ENCODE data around the gene DPEP3. TPM values are rescaled to one million over a fixed set of nuclear protein-coding genes. Genes with fewer than 3 reads are reported as not detected.
A peak's percentile ranks its signal among the peaks of the same experiment; 100 is the strongest.

The DPEP3 gene
- total RNA-seq, 4 donors from 2014 or later = 0.11 to 0.40 TPM; not detected in 2

DNA sequence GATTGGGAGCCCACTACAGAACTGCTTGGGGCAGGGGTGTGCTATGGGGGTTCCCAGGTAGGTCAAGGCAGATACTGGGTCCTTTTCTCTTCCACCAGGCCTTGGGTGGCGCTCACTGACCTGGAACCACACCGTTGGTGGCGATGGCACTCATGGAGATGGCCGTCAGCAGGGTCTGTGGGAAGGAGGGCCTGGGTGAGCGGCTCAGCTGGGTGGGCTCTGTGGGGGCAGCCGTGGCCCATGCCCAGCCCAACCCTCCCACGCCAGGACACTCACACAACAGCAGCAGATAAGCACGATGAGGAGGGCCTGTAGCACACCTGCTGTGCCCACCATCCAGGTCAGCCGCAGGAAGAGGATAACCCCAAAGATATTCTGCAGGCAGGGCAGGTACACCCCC lies 22.7 kb downstream of the DPEP3 start:
- intact Hi-C loops (cut with DNase I) = no loop called here
- no peak overlapping the region for H3K4me3 ChIP-seq (replicated peaks in 1 of 3)
- TF ChIP-seq, protein P1, sequence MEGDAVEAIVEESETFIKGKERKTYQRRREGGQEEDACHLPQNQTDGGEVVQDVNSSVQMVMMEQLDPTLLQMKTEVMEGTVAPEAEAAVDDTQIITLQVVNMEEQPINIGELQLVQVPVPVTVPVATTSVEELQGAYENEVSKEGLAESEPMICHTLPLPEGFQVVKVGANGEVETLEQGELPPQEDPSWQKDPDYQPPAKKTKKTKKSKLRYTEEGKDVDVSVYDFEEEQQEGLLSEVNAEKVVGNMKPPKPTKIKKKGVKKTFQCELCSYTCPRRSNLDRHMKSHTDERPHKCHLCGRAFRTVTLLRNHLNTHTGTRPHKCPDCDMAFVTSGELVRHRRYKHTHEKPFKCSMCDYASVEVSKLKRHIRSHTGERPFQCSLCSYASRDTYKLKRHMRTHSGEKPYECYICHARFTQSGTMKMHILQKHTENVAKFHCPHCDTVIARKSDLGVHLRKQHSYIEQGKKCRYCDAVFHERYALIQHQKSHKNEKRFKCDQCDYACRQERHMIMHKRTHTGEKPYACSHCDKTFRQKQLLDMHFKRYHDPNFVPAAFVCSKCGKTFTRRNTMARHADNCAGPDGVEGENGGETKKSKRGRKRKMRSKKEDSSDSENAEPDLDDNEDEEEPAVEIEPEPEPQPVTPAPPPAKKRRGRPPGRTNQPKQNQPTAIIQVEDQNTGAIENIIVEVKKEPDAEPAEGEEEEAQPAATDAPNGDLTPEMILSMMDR (IDR thresholded peaks at IDR 0.05) = no peak
- TF ChIP-seq POLR2A (IDR thresholded peaks at IDR 0.05) = no peak
- H3K27ac ChIP-seq = no peak overlapping the region
- no peaks in the 10 kb centered on the region for H3K27me3 ChIP-seq
- H3K4me1 ChIP-seq = peaks cover 18 to 36% of the 10 kb centered on the region in 2 donors
- DNase-seq = no peak
- H3K36me3 ChIP-seq = peaks cover 33 to 42% of the 10 kb centered on the region in 2 donors
- H3K9me3 ChIP-seq = no peaks in the 10 kb centered on the region
- WGBS, 2 donors = 98 to 100% methylated on average over 5 to 9 of the region's 9 CpGs

DNA sequence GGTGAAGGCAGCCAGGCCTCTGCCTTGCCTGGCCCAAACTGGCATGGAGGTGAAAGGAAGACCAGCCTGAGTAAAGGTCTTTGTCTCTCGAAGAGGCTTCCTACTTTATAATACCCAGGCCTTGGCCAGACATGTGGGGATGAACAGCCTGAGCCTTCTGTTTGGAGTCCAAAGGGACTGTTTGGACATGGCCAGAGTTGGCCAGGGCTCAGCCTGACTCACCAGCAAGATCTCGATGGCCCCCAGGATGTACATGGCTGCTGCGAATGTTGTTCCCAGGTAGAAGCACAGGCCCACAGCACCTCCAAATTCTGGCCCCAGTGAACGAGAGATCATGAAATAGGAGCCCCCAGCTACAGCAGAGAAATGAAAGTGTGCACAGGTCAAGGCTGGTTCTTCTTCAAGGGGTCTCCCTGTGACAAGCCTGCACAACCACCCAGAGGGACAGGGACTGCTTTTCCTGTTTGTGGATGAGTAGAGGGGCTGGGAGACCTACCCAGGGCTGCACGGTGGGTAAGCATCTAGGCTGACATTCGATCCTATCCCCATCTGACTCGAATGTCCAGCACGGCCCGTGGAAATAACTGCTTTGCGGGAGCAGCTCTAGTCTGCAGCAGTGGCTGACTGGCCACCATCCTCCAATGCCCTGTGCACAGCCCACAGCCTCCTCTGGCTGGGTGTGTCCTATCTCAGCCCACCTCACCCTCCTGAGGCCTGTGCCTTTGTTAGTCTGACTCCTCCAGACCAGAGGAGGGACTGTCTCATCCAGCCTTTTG lies 25.7 kb downstream of the DPEP3 start:
- no peaks in the 10 kb centered on the region for H3K27me3 ChIP-seq
- TF ChIP-seq POLR2A (IDR thresholded peaks at IDR 0.05) = no peak
- TF ChIP-seq, protein P1 (IDR thresholded peaks at IDR 0.05) = no peak
- H3K4me1 ChIP-seq = peaks cover 0 to 14% of the 10 kb centered on the region in 2 donors
- peaks cover 42 to 51% of the 10 kb centered on the region in 2 donors for H3K36me3 ChIP-seq
- H3K9me3 ChIP-seq = no peaks in the 10 kb centered on the region
- 87 to 89% methylated on average over 6 to 9 of the region's 10 CpGs for WGBS, 2 donors
- no peak overlapping the region for H3K4me3 ChIP-seq (replicated peaks in 1 of 3)
- no peak overlapping the region for H3K27ac ChIP-seq
- DNase-seq = no peak
- intact Hi-C loops (cut with DNase I) = no loop called here

DNA sequence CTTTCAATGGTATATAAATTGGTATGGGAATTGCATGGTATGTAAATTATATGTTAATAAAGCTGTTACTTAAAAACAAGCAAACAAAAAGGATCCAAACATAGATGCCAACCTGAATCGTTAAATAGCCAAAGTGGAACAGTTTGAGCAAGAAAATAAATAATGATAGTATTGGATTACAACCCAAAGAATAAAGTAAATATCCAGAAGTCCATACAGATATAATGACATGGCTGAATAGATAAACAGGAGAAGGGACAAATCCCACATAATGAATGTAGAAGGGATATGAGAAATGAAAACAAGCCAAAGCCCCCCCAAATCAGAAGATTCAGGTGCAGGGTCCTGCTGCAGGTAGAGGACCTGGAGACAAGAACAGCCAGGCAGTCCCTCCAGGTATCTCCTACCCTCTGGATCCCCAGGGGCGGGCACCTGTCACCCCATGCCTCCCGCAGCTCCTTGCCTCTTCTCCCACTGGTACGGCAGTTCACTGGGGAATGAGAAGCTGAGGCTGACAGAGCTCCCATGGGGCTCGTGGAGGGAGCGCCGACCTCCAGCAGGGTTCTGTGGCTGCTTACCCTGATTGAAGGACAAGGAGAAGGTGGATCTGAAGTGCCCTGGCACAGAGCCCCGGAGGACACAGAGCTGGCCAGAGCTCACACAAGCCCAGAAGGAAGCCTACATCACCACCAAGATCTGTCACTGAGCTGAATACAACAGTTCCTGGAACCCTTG lies 26.5 kb downstream of the DPEP3 start:
- Histone ChIP-seq H3K36me3 (peaks cover 49 to 55% of the 10 kb centered on the region in 2 donors), H3K27me3 (no peaks in the 10 kb centered on the region), H3K27ac (no peak overlapping the region), H3K4me3 (replicated peaks in 1 of 3) (no peak overlapping the region), H3K4me1 (peaks cover 0 to 6% of the 10 kb centered on the region in 2 donors), H3K9me3 (no peaks in the 10 kb centered on the region)
- DNase-seq = peak in 1 of 2 donors; percentile 31
- TF ChIP-seq POLR2A (IDR thresholded peaks at IDR 0.05) = no peak
- TF ChIP-seq, protein P1 (IDR thresholded peaks at IDR 0.05) = no peak
- WGBS, 2 donors = 84 to 85% methylated on average over 7 to 8 of the region's 8 CpGs
- intact Hi-C loops (cut with DNase I) = no loop called here

DNA sequence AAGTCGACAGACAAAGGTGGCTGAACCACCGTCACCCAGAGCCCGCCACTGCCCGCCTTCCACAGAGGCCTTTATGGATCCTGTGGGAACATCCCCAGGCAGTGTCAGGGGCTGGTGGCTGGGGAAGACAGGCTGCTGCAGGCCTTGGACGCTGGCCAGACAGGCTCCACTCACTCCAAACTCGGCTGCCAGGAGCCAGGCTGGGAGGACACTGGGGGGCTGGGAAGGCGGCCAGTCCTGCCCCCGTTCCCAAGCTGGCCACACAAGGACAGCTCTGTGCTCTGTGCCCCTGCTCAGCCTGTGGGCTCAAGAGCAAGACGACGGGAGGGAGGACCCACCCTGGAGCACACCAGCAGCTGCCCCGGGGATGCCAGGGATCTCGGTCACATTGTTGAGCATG lies 28.8 kb downstream of the DPEP3 start:
- intact Hi-C loops (cut with DNase I) = no loop called here
- no peak overlapping the region for H3K4me3 ChIP-seq (replicated peaks in 1 of 3)
- no peak for TF ChIP-seq POLR2A (IDR thresholded peaks at IDR 0.05)
- TF ChIP-seq, protein P1 (IDR thresholded peaks at IDR 0.05) = no peak
- no peaks in the 10 kb centered on the region for H3K27me3 ChIP-seq
- no peak overlapping the region for H3K27ac ChIP-seq
- H3K9me3 ChIP-seq = no peaks in the 10 kb centered on the region
- DNase-seq = no peak
- peaks cover 68 to 73% of the 10 kb centered on the region in 2 donors for H3K36me3 ChIP-seq
- H3K4me1 ChIP-seq = peaks cover 0 to 5% of the 10 kb centered on the region in 2 donors
- 47 to 58% methylated on average over 6 to 8 of the region's 12 CpGs for WGBS, 2 donors

Data from thyroid gland (tissue), 4 donors.